Measurements from ENCODE around the gene C17orf113. TPM values are rescaled to one million over a fixed set of nuclear protein-coding genes. Genes with fewer than 3 reads are reported as not detected.
A peak's percentile ranks its signal among the peaks of the same experiment; 100 is the strongest.

The C17orf113 gene
- total RNA-seq, 4 donors from 2014 or later: under 0.01 to 1.2 (median 0.67) TPM

DNA sequence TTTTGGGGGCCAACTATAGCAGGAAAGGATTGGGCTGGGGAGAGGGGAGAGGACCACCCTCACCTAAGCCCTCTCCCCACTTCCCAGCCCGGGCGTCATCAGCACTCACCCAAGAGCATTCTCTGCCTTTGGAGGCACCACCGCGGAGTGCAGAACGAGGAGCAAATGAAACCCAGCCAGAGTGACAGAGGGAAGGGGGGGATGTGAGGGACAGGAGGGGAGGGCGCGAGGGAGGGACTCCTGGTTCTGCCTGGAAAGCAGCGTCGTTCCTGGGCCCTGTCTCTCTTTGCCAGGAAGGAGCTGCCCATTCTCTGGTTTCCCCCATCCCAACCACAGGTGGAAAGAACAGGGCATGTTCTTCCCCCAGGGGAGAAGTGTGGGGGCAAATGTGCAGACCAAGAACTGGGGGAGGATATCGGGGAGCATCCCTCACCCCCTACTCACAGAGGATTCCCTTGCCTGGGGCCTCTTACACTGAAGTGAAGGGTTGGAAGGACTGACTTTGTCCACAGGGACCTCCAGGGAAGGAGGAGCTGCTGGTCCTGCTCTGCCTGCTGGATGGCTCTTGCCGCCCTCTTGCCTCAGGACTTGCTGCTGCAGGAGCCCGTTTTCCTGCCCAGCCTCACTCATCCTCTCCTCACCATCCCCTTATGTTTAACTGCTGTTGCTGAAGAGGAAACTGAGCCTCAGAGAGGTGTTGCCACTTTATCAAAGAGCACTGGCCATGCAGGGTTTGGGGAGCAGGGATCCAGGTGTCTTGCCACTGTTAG lies 3.5 kb upstream of the C17orf113 start:
- Histone ChIP-seq H3K27ac (replicated peaks in 1 of 4) (no peak overlapping the region), H3K4me3 (no peak overlapping the region), H3K9me3 (no peaks in the 10 kb centered on the region), H3K36me3 (no peaks in the 10 kb centered on the region), H3K27me3 (peaks cover 0 to 58% (median 7%) of the 10 kb centered on the region in 4 donors), H3K4me1 (peaks cover 6 to 20% (median 13%) of the 10 kb centered on the region in 4 donors)
- 23% methylated on average over 10 of the region's 12 CpGs for WGBS
- no peak for DNase-seq (ENCODE audit: extremely low spot score)
- intact Hi-C loops (cut with DNase I): no loop called here
- TF ChIP-seq EP300 (IDR thresholded peaks at IDR 0.05) (no peak), POLR2AphosphoS5 (IDR thresholded peaks at IDR 0.05) (no peak), POLR2A (IDR thresholded peaks at IDR 0.05; ENCODE audit: low read depth) (no peak)
- TF ChIP-seq, protein P1, sequence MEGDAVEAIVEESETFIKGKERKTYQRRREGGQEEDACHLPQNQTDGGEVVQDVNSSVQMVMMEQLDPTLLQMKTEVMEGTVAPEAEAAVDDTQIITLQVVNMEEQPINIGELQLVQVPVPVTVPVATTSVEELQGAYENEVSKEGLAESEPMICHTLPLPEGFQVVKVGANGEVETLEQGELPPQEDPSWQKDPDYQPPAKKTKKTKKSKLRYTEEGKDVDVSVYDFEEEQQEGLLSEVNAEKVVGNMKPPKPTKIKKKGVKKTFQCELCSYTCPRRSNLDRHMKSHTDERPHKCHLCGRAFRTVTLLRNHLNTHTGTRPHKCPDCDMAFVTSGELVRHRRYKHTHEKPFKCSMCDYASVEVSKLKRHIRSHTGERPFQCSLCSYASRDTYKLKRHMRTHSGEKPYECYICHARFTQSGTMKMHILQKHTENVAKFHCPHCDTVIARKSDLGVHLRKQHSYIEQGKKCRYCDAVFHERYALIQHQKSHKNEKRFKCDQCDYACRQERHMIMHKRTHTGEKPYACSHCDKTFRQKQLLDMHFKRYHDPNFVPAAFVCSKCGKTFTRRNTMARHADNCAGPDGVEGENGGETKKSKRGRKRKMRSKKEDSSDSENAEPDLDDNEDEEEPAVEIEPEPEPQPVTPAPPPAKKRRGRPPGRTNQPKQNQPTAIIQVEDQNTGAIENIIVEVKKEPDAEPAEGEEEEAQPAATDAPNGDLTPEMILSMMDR (IDR thresholded peaks at IDR 0.05): no peak

DNA sequence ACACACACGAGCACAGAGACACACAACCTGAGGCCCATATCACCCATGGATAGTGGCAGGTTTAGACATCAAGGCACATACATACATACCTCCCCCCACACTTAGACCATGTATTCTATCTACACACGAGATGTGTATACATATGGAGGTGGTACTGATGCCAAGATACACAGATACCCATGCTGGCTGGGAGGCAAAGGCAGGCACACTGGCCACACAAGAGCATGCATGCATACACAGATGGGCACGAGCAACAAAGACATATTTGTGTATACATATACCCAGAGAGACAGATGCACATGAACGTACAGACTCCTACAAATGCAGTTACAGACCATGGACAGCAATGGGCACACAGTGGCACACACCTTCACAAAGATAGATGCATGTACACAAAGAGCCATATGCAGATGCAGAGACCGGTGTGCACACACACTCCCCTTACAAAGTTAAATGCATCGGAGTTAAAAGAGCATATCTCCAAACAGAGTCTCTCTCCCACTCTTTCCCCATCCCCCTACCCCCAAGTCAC lies 2.0 kb upstream of the C17orf113 start:
- TF ChIP-seq POLR2A (IDR thresholded peaks at IDR 0.05; ENCODE audit: low read depth) (no peak), EP300 (IDR thresholded peaks at IDR 0.05) (no peak), POLR2AphosphoS5 (IDR thresholded peaks at IDR 0.05) (no peak)
- TF ChIP-seq, protein P1 (IDR thresholded peaks at IDR 0.05): no peak
- Histone ChIP-seq H3K4me3 (no peak overlapping the region), H3K4me1 (peaks cover 6 to 20% (median 13%) of the 10 kb centered on the region in 4 donors), H3K27ac (replicated peaks in 1 of 4) (no peak overlapping the region), H3K36me3 (no peaks in the 10 kb centered on the region), H3K9me3 (no peaks in the 10 kb centered on the region), H3K27me3 (peaks cover 0 to 43% (median 7%) of the 10 kb centered on the region in 4 donors)
- intact Hi-C loops (cut with DNase I): no loop called here
- no peak for DNase-seq (ENCODE audit: extremely low spot score)
- WGBS: 84% methylated on average over 6 of the region's 6 CpGs

DNA sequence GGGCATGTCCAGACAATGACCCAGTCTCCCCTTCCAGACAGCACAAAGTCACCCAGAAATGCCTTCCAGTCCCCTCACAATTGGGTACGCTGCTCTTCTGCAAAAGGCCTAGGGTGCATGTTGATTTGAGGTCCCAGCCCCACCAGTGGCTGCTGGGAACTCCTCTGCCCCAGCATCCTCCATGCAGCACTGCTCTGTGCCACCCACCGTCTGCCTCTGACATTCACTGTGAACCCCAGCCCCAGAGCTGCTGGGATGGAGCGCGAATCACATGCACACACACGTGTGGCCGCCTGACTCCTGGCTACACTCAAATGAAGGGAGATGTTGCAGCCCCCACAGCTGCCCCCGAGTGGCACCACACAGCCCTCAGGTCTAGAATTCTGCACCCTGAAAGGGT lies 1.2 kb upstream of the C17orf113 start:
- no peak for DNase-seq (ENCODE audit: extremely low spot score)
- peaks cover 6 to 20% (median 13%) of the 10 kb centered on the region in 4 donors for H3K4me1 ChIP-seq
- no peak overlapping the region for H3K4me3 ChIP-seq
- 100% methylated on average over 3 of the region's 7 CpGs for WGBS
- intact Hi-C loops (cut with DNase I): no loop called here
- TF ChIP-seq, protein P1 (IDR thresholded peaks at IDR 0.05): no peak
- TF ChIP-seq EP300 (IDR thresholded peaks at IDR 0.05) (no peak), POLR2AphosphoS5 (IDR thresholded peaks at IDR 0.05) (no peak), POLR2A (IDR thresholded peaks at IDR 0.05; ENCODE audit: low read depth) (no peak)
- H3K27ac ChIP-seq (replicated peaks in 1 of 4): no peak overlapping the region
- H3K27me3 ChIP-seq: peaks cover 0 to 43% (median 7%) of the 10 kb centered on the region in 4 donors
- H3K36me3 ChIP-seq: no peaks in the 10 kb centered on the region
- H3K9me3 ChIP-seq: no peaks in the 10 kb centered on the region

DNA sequence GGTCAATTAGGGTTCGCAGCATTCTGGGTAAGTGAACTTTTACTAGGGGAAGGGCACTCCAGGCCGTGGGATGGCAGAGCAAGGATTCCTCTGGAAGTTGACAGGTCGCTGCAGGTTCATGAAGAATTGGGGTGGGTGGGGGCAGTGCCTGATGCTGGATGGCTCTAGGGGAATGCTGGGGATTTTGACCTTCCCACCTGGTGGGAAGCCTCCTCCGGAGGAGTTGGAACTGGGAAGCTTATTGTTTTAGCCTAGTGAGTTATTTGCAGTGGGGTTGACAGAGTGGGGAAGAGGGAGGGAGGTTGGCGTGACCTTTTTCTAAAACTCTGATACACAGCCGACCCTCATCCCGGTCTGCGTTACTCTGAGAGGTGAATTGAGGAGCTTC lies 606 bp upstream of the C17orf113 start:
- no peaks in the 10 kb centered on the region for H3K36me3 ChIP-seq
- no peak overlapping the region for H3K27ac ChIP-seq (replicated peaks in 1 of 4)
- peaks cover 6 to 20% (median 13%) of the 10 kb centered on the region in 4 donors for H3K4me1 ChIP-seq
- H3K9me3 ChIP-seq: no peaks in the 10 kb centered on the region
- peaks cover 0 to 38% (median 7%) of the 10 kb centered on the region in 4 donors for H3K27me3 ChIP-seq
- WGBS: 72% methylated on average over 8 of the region's 8 CpGs
- no peak for TF ChIP-seq EP300 (IDR thresholded peaks at IDR 0.05)
- DNase-seq (ENCODE audit: extremely low spot score): no peak
- H3K4me3 ChIP-seq: peak overlapping the region; percentile 60 to 77 (median 72)
- intact Hi-C loops (cut with DNase I): no loop called here

DNA sequence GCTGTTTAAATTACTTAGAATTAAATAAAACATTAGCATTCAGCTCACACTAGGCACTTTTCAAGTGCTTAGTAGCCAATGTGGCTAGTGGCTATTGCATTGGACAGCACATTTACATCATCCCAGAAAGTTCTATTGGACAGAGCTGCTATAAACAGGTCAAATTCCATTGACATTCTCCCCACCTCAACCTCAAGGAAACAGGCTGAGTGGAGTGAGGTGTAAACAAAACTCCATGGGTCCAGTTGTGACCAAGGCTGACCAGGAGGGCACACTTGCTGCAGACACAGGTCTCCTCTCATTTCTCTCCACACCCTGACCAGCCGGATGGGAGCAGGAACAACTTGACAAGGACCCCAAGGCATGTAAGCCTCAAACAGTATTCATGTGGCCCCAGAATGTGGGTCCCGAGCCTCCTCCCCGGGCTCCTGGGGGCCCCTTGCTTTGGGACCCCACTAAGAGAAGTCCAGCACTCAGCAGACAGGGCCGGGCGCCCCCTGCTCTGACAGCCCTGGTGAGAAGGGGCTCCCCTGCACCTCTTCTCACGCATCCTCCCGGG lies 488 bp downstream of the C17orf113 start:
- intact Hi-C loops (cut with DNase I): no loop called here
- TF ChIP-seq EP300 (IDR thresholded peaks at IDR 0.05): no peak
- TF ChIP-seq, protein P1 (IDR thresholded peaks at IDR 0.05): no peak
- no peak for TF ChIP-seq POLR2A (IDR thresholded peaks at IDR 0.05; ENCODE audit: low read depth)
- TF ChIP-seq POLR2AphosphoS5 (IDR thresholded peaks at IDR 0.05): no peak
- WGBS: 0% methylated on average over 7 of the region's 7 CpGs

More for the DNA sequence above, 488 bp downstream of the C17orf113 start:
- Histone ChIP-seq H3K27me3 (peaks cover 0 to 27% (median 7%) of the 10 kb centered on the region in 4 donors), H3K27ac (replicated peaks in 1 of 4) (peak overlapping the region in 2 of 4 donors; percentile 1 to 40), H3K9me3 (no peaks in the 10 kb centered on the region), H3K4me1 (peaks cover 6 to 20% (median 13%) of the 10 kb centered on the region in 4 donors), H3K4me3 (peak overlapping the region; percentile 60 to 77 (median 72)), H3K36me3 (no peaks in the 10 kb centered on the region)
- no peak for DNase-seq (ENCODE audit: extremely low spot score)

Data from esophagus muscularis mucosa (tissue), 4 donors.